Stomach (tissue), 9 donors: ENCODE data around the gene POLD4. TPM values are rescaled to one million over a fixed set of nuclear protein-coding genes. Genes with fewer than 3 reads are reported as not detected.
A peak's percentile ranks its signal among the peaks of the same experiment; 100 is the strongest.

Source experiments
- DNase-seq, 2 donors: peaks; one replicate each; pipeline versions ENCODE4 v3.0.0 to v3.0.0-alpha.2; 2013 to 2019
- H3K27ac ChIP-seq, 5 donors: fragments of 200-600 bp in 4 of 5; sonication (generic) in 4 of 5; one replicate each; pipeline ENCODE4 v1.5.1; 2013 to 2019; ENCODE audit warnings: mild to moderate bottlenecking in 1 of 5, moderate library complexity in 1 of 5
- H3K27me3 ChIP-seq, 3 donors: fragments of 200-600 bp; sonication (generic); one replicate each; pipeline ENCODE4 v1.5.1; 2017 to 2019; ENCODE audit warnings: mixed run types in 1 of 3
- H3K36me3 ChIP-seq, 4 donors: fragments of 200-600 bp; sonication (generic); 1 replicate in 3 of 4; 2 replicates in 1 of 4; pipeline ENCODE4 v1.5.1; 2016 to 2019
- H3K4me1 ChIP-seq, 4 donors: fragments of 200-600 bp; sonication (generic); one replicate each; pipeline ENCODE4 v1.5.1; 2016 to 2019
- H3K4me3 ChIP-seq, 4 donors: fragments of 200-600 bp; sonication (generic) in 3 of 4; one replicate each; pipeline ENCODE4 v1.5.1; 2016 to 2019; ENCODE audit warnings: mild to moderate bottlenecking in 1 of 4
- H3K9me3 ChIP-seq, 4 donors: fragments of 200-600 bp; sonication (generic); one replicate each; pipeline ENCODE4 v1.5.1; 2016 to 2019
- EP300 ChIP-seq: sonication (generic); formaldehyde crosslinking; IDR thresholded peaks from one replicate; pipeline ENCODE4 v1.6.1; 2017; ENCODE audit warnings: antibody characterized with exemption
- POLR2A ChIP-seq, 4 donors: fragments of 450-650 bp; IDR thresholded peaks; one replicate each; pipeline ENCODE4 v1.6.1; 2016; ENCODE audit warnings: antibody characterized with exemption in 4 of 4, control low read depth in 2 of 4, mild to moderate bottlenecking in 1 of 4, moderate library complexity in 1 of 4
- POLR2AphosphoS5 ChIP-seq, 3 donors: sonication (generic); formaldehyde crosslinking; IDR thresholded peaks; one replicate each; pipeline ENCODE4 v1.6.1; 2016; ENCODE audit warnings: antibody characterized with exemption in 3 of 3
- WGBS, 5 donors: extraction: QIAGEN DNeasy Blood & Tissue Kit in 3 of 5; methylation state at CpG; one replicate each; pipeline versions ENCODE4 v1.1.5 to v1.1.7; 2013 to 2018; 5-methylcytosine and 5-hydroxymethylcytosine counted together
- intact Hi-C: fragments of 100-400 bp; cut with DNase I; formaldehyde crosslinking; loops from one replicate; pipeline ENCODE4 v1.15.1; 2023; ENCODE audit warnings: low total_unique reads
- polyA plus RNA-seq, 3 donors: library from polyadenylated mRNA; stranded (reverse); fragments of 200-250 nt; gene quantifications; one replicate each; pipeline ENCODE4 v1.2.3, GENCODE V29; 2013
- total RNA-seq, 5 donors: library from RNA; depleted of rRNA; stranded (reverse); fragments of >200 nt; gene quantifications; one replicate each; pipeline versions ENCODE4 v1.1.0 to v1.2.3, GENCODE V29; 2014 to 2016
- TF ChIP-seq, protein P1 (sequence below), 7 experiments: fragments of 450-650 bp in 4 of 7; fragments of 200-600 bp in 3 of 7; sonication (generic) in 3 of 7; IDR thresholded peaks; one replicate each; pipeline ENCODE4 v1.5.1; 2016 to 2019; ENCODE audit warnings: antibody characterized with exemption in 7 of 7, control low read depth in 2 of 7, mild to moderate bottlenecking in 1 of 7
- donor health status: healthy with polysubstance abuse.
- donor health status: Bipolar disorder and iron deficiency.
- donor health status: healthy.

POLD4 gene
- total and polyA plus RNA-seq, 8 donors, result 13.8 to 316 (median 109) TPM

DNA sequence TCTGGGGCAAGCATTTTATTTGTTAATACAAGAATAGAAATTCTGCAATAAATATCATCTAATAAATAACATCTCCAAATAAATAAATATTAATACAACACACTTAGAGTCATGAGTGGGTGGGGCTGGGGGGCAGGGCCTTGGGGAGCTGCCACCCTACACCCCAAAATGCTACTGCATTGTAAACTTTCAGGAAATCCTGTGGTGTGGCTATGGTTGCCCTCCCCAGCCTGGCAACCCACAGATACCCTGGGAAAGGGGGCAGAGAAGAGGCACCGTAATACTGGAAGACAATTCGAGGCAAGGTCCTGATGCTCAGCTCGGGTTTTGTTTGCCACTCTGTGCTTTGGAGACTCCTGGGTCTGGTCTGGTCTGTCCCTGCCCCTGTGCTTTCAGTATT is 10.8 kb upstream of the POLD4 start:
- WGBS, 5 donors, result 84 to 89% (median 88%) methylated on average over 3 of the region's 3 CpGs
- intact Hi-C loops, result no loop called here
- peaks cover 3 to 27% (median 14%) of the 10 kb centered on the region in 4 donors for H3K36me3 ChIP-seq
- H3K9me3 ChIP-seq, result no peaks in the 10 kb centered on the region
- DNase-seq, result no peak
- TF ChIP-seq, protein P1, sequence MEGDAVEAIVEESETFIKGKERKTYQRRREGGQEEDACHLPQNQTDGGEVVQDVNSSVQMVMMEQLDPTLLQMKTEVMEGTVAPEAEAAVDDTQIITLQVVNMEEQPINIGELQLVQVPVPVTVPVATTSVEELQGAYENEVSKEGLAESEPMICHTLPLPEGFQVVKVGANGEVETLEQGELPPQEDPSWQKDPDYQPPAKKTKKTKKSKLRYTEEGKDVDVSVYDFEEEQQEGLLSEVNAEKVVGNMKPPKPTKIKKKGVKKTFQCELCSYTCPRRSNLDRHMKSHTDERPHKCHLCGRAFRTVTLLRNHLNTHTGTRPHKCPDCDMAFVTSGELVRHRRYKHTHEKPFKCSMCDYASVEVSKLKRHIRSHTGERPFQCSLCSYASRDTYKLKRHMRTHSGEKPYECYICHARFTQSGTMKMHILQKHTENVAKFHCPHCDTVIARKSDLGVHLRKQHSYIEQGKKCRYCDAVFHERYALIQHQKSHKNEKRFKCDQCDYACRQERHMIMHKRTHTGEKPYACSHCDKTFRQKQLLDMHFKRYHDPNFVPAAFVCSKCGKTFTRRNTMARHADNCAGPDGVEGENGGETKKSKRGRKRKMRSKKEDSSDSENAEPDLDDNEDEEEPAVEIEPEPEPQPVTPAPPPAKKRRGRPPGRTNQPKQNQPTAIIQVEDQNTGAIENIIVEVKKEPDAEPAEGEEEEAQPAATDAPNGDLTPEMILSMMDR (IDR thresholded peaks at IDR 0.05), result no peak
- TF ChIP-seq POLR2AphosphoS5 (IDR thresholded peaks at IDR 0.05) (no peak), POLR2A (IDR thresholded peaks at IDR 0.05) (no peak), EP300 (no peak)
- H3K4me1 ChIP-seq, result peaks cover 19 to 50% (median 33%) of the 10 kb centered on the region in 4 donors
- H3K4me3 ChIP-seq, result no peak overlapping the region
- H3K27me3 ChIP-seq, result no peaks in the 10 kb centered on the region
- no peak overlapping the region for H3K27ac ChIP-seq

DNA sequence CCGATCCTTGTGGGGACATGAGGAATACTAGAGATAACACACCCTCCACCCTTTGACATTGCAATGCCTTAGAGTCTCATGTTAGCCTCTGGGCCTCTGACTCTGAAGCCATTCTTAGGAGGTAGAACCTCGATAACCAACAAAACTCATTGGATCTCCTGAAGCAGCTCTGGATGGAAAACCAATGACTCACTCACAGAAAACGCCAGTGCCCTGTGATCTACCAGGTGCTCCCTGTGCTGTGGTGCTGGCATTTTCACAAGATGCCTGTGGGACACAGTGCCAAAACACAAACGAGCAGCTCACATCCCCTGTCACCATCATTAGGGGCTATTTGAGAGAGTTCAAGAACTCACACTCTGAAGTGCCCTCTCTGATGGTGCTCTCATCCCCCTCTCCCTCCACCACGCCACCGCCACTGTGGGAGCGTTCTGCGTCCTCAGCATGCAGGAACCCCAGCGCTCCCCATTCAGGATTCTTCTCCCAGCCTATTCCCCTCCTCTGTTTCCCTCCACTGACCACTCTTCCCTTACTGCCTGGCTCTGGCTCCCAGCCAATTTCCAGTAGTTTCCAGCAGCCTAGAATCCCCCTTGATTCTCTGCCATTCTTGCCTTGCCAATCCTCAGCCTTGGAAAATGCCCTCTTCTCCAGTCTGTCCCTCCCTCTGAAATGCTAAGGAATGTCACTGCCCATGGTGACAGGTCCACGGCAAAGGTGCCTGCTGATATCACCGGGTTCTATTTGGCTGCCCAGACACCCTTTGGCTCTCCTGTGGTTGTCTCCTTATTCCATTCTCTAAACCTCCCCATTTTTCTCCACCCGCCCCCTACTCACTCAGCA is 4.7 kb upstream of the POLD4 start:
- H3K4me1 ChIP-seq, result peaks cover 43 to 56% (median 48%) of the 10 kb centered on the region in 4 donors
- peak overlapping the region in 4 of 5 donors; percentile 99 to 100 (median 100) for H3K27ac ChIP-seq
- no peak overlapping the region for H3K4me3 ChIP-seq
- no peaks in the 10 kb centered on the region for H3K27me3 ChIP-seq
- WGBS, 5 donors, result 69 to 80% (median 80%) methylated on average over 12 of the region's 12 CpGs
- H3K36me3 ChIP-seq, result no peaks in the 10 kb centered on the region
- H3K9me3 ChIP-seq, result no peaks in the 10 kb centered on the region
- intact Hi-C loops, result no loop called here
- no peak for TF ChIP-seq POLR2A (IDR thresholded peaks at IDR 0.05)
- TF ChIP-seq POLR2AphosphoS5 (IDR thresholded peaks at IDR 0.05), result no peak
- no peak for TF ChIP-seq EP300
- TF ChIP-seq, protein P1 (IDR thresholded peaks at IDR 0.05), result no peak
- no peak for DNase-seq

DNA sequence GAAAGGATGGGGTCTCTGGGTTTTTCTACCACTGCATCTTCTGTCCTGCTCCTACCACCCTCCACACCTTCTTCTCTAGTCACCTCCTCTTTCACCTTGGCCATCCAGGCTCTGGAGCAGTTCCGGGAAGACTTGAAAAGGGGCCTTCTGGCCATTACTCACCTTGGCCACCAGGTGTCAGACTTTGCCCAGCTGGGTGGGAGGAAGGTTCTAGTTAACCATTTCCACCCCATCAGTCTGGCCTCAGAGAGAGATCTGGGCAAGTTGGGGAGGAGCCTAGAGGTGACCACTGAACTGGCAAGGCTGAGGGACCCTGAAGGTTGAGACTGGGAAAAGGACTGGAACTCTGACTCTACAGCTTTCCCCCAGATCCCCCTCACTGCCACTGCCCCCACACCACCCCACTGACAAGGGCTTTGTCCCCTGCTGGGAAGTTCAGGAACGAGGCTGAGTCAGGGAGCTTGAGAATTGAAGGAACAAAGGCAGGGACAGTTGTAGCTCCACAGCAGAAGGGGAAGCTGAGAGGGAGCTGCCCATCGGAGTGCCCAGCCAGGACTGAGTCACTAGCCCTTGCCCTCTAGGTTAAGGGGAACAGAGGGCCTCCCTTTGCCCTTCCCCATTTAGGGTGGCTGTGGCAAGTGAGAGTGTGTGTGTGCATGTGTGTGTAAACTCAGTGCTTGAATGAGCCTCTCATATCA is 3.7 kb upstream of the POLD4 start:
- no peaks in the 10 kb centered on the region for H3K9me3 ChIP-seq
- intact Hi-C loops, result no loop called here
- H3K27ac ChIP-seq, result peak overlapping the region; percentile 91 to 100 (median 100)
- DNase-seq, result peak; percentile 79 to 92
- H3K4me1 ChIP-seq, result peaks cover 52 to 64% (median 57%) of the 10 kb centered on the region in 4 donors
- H3K36me3 ChIP-seq, result no peaks in the 10 kb centered on the region
- no peaks in the 10 kb centered on the region for H3K27me3 ChIP-seq
- 13 to 34% (median 27%) methylated on average over 3 of the region's 3 CpGs for WGBS, 5 donors
- TF ChIP-seq EP300 (no peak), POLR2AphosphoS5 (IDR thresholded peaks at IDR 0.05) (peak in 2 of 3 donors; percentile 47 to 80)
- TF ChIP-seq, protein P1 (IDR thresholded peaks at IDR 0.05), result peak in 6 of 7 experiments; percentile 39 to 98 (median 96)
- H3K4me3 ChIP-seq, result peak overlapping the region in 1 of 4 donors; percentile 5

DNA sequence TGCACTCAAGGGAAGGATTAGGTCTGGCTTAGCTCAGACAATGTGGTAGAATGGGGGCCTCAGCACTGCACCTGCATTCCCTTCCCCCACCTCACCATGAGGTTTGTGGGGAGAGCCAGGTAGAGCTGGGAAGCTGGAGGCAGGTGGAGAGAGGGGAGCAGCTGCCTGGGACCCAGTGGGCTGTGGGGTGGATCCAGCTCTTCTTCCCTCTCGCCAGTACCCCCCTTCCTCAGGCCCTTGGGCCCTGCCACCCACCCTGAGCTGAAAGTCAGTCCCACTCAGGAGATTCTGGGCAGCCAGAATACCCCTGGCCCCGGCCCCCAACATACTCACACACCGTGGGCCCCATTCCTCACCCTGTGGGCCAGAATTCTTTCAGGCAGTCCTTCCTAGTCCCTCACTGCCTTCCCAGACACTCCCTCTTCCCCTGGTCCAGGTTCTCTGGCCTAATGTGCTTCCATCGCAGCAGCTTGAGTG is 3.1 kb upstream of the POLD4 start:
- H3K27ac ChIP-seq, result peak overlapping the region; percentile 91 to 100 (median 100)
- WGBS, 5 donors, result 26 to 43% (median 36%) methylated on average over 3 to 4 of the region's 4 CpGs
- peaks cover 0 to 5% (median 0%) of the 10 kb centered on the region in 4 donors for H3K36me3 ChIP-seq

More for the DNA sequence above, 3.1 kb upstream of the POLD4 start:
- no peak for DNase-seq
- Histone ChIP-seq H3K27me3 (no peaks in the 10 kb centered on the region), H3K4me1 (peaks cover 57 to 70% (median 63%) of the 10 kb centered on the region in 4 donors), H3K9me3 (no peaks in the 10 kb centered on the region), H3K4me3 (peak overlapping the region in 1 of 4 donors; percentile 5)
- TF ChIP-seq POLR2A (IDR thresholded peaks at IDR 0.05) (no peak), EP300 (no peak), POLR2AphosphoS5 (IDR thresholded peaks at IDR 0.05) (no peak)
- TF ChIP-seq, protein P1 (IDR thresholded peaks at IDR 0.05), result no peak
- intact Hi-C loops, result no loop called here
